WTC11 (cell line): Measurements from ENCODE around the gene ZNF76. TPM values are rescaled to one million over a fixed set of nuclear protein-coding genes. Genes with fewer than 3 reads are reported as not detected.

Experiments used
- GTF2I ChIP-seq: fragments of 250-450 bp; sonication (Bioruptor Pico); conservative IDR thresholded peaks from 2 replicates; pipeline ENCODE4 v1.4.0; 2021; ENCODE audit warnings: mild to moderate bottlenecking
- IRF1 ChIP-seq: sonication (generic); formaldehyde crosslinking; IDR thresholded peaks from 2 replicates; pipeline ENCODE4 v1.8.0; 2023; ENCODE audit warnings: missing genetic modification reagents
- IRF2 ChIP-seq: sonication (generic); formaldehyde crosslinking; IDR thresholded peaks from 2 replicates; pipeline ENCODE4 v1.8.0; 2022; ENCODE audit warnings: low read depth, missing genetic modification reagents, borderline replicate concordance
- KAT7 ChIP-seq: sonication (generic); formaldehyde crosslinking; IDR thresholded peaks from 2 replicates; pipeline ENCODE4 v1.8.1; 2023; ENCODE audit warnings: missing genetic modification reagents, mild to moderate bottlenecking, borderline replicate concordance
- MAX ChIP-seq: sonication (generic); formaldehyde crosslinking; IDR thresholded peaks from 2 replicates; pipeline ENCODE4 v1.8.0; 2022; ENCODE audit warnings: mild to moderate bottlenecking, missing genetic modification reagents
- MXD4 ChIP-seq: fragments of 250-450 bp; sonication (Bioruptor Pico); IDR thresholded peaks from 2 replicates; pipeline ENCODE4 v1.8.0; 2021; ENCODE audit warnings: mild to moderate bottlenecking, moderate library complexity, borderline replicate concordance
- NR1H2 ChIP-seq: sonication (generic); formaldehyde crosslinking; IDR thresholded peaks from 2 replicates; pipeline ENCODE4 v1.9.0; 2021; ENCODE audit warnings: mild to moderate bottlenecking, moderate library complexity, missing genetic modification reagents
- NR3C1 ChIP-seq: sonication (generic); formaldehyde crosslinking; conservative IDR thresholded peaks from 2 replicates; pipeline ENCODE4 v1.8.1; 2023; ENCODE audit warnings: low read depth, mild to moderate bottlenecking, missing genetic modification reagents
- SP1 ChIP-seq: sonication (generic); formaldehyde crosslinking; conservative IDR thresholded peaks from 2 replicates; pipeline ENCODE4 v1.8.1; 2022; ENCODE audit warnings: missing genetic modification reagents
- TEAD4 ChIP-seq: sonication (generic); formaldehyde crosslinking; IDR thresholded peaks from 2 replicates; pipeline ENCODE4 v1.8.0; 2022; ENCODE audit warnings: mild to moderate bottlenecking, missing genetic modification reagents
- ZNF121 ChIP-seq: sonication (generic); formaldehyde crosslinking; IDR thresholded peaks from 2 replicates; pipeline ENCODE4 v1.8.0; 2023; ENCODE audit warnings: missing genetic modification reagents
- ZNF138 ChIP-seq: sonication (generic); formaldehyde crosslinking; conservative IDR thresholded peaks from 2 replicates; pipeline ENCODE4 v1.8.1; 2022; ENCODE audit warnings: mild to moderate bottlenecking, moderate library complexity, missing genetic modification reagents
- ZNF263 ChIP-seq: sonication (generic); formaldehyde crosslinking; IDR thresholded peaks from 2 replicates; pipeline ENCODE4 v1.8.1; 2022; ENCODE audit warnings: low read depth, mild to moderate bottlenecking, moderate library complexity, missing genetic modification reagents
- ZNF396 ChIP-seq: fragments of 250-450 bp; sonication (Bioruptor Pico); IDR thresholded peaks from 2 replicates; pipeline ENCODE4 v1.8.0; 2021; ENCODE audit warnings: mild to moderate bottlenecking, moderate library complexity, borderline replicate concordance
- ZNF671 ChIP-seq: fragments of 250-450 bp; sonication (Bioruptor Pico); IDR thresholded peaks from 2 replicates; pipeline ENCODE4 v1.8.0; 2021; ENCODE audit warnings: mild to moderate bottlenecking
- total RNA-seq: library from RNA; stranded (reverse); gene quantifications from 3 replicates; pipeline ENCODE4 v1.2.3, GENCODE V29; 2021
- TF ChIP-seq, protein P1 (sequence below): sonication (generic); formaldehyde crosslinking; IDR thresholded peaks from 2 replicates; pipeline ENCODE4 v1.8.0; 2022; ENCODE audit warnings: mild to moderate bottlenecking, missing genetic modification reagents
- TF ChIP-seq, protein P2 (sequence below): sonication (generic); formaldehyde crosslinking; IDR thresholded peaks from 2 replicates; pipeline ENCODE4 v1.8.0; 2022; ENCODE audit warnings: mild to moderate bottlenecking, missing genetic modification reagents
- TF ChIP-seq, protein P3 (sequence below): sonication (generic); formaldehyde crosslinking; IDR thresholded peaks from 2 replicates; pipeline ENCODE4 v1.8.0; 2022; ENCODE audit warnings: mild to moderate bottlenecking, missing genetic modification reagents
- TF ChIP-seq, protein P4 (sequence below): sonication (generic); formaldehyde crosslinking; IDR thresholded peaks from 2 replicates; pipeline ENCODE4 v1.8.0; 2022; ENCODE audit warnings: missing genetic modification reagents
- TF ChIP-seq, protein P5 (sequence below): fragments of 250-450 bp; sonication (Bioruptor Pico); IDR thresholded peaks from 2 replicates; pipeline ENCODE4 v2.1.2; 2022; ENCODE audit warnings: mild to moderate bottlenecking, moderate library complexity
- TF ChIP-seq, protein P6 (sequence below): sonication (generic); formaldehyde crosslinking; IDR thresholded peaks from 2 replicates; pipeline ENCODE4 v1.8.1; 2023; ENCODE audit warnings: mild to moderate bottlenecking, missing genetic modification reagents
- TF ChIP-seq, protein P7 (sequence below): sonication (generic); formaldehyde crosslinking; IDR thresholded peaks from 2 replicates; pipeline ENCODE4 v1.8.1; 2023; ENCODE audit warnings: mild to moderate bottlenecking, missing genetic modification reagents, moderate library complexity
- TF ChIP-seq, protein P8 (sequence below): sonication (generic); formaldehyde crosslinking; IDR thresholded peaks from 2 replicates; pipeline ENCODE4 v1.8.0; 2023; ENCODE audit warnings: mild to moderate bottlenecking, missing genetic modification reagents

ZNF76 gene
- total RNA-seq, 1 experiment from 2014 or later: 25.8 TPM

GRCh38 chr6:35259194-35259947, at the start of gene ZNF76 (continued):
- TF ChIP-seq ZNF121 (CRISPR knock-in tag) (no peak), ZNF263 (CRISPR knock-in tag) (no peak), IRF2 (CRISPR knock-in tag) (no peak), KAT7 (CRISPR knock-in tag) (peak; percentile 39; the same call in 1 of the 2 replicates), TEAD4 (CRISPR knock-in tag) (no peak; the same call in 1 of the 2 replicates), MAX (CRISPR knock-in tag) (peak; percentile 87; the same call in 1 of the 2 replicates), ZNF671 (CRISPR knock-in tag) (no peak), GTF2I (CRISPR knock-in tag) (no peak), SP1 (CRISPR knock-in tag) (peak; percentile 95), IRF1 (CRISPR knock-in tag) (no peak), ZNF396 (no peak), NR1H2 (CRISPR knock-in tag) (no peak), ZNF138 (CRISPR knock-in tag) (no peak), NR3C1 (CRISPR knock-in tag) (no peak), MXD4 (CRISPR knock-in tag) (no peak)
- TF ChIP-seq, protein P1, sequence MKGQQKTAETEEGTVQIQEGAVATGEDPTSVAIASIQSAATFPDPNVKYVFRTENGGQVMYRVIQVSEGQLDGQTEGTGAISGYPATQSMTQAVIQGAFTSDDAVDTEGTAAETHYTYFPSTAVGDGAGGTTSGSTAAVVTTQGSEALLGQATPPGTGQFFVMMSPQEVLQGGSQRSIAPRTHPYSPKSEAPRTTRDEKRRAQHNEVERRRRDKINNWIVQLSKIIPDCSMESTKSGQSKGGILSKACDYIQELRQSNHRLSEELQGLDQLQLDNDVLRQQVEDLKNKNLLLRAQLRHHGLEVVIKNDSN (CRISPR knock-in tag): peak; percentile 62; the same call in 1 of the 2 replicates
- TF ChIP-seq, protein P2, sequence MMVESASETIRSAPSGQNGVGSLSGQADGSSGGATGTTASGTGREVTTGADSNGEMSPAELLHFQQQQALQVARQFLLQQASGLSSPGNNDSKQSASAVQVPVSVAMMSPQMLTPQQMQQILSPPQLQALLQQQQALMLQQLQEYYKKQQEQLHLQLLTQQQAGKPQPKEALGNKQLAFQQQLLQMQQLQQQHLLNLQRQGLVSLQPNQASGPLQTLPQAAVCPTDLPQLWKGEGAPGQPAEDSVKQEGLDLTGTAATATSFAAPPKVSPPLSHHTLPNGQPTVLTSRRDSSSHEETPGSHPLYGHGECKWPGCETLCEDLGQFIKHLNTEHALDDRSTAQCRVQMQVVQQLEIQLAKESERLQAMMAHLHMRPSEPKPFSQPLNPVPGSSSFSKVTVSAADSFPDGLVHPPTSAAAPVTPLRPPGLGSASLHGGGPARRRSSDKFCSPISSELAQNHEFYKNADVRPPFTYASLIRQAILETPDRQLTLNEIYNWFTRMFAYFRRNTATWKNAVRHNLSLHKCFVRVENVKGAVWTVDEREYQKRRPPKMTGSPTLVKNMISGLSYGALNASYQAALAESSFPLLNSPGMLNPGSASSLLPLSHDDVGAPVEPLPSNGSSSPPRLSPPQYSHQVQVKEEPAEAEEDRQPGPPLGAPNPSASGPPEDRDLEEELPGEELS (CRISPR knock-in tag): peak; percentile 75; the same call in 1 of the 2 replicates
- TF ChIP-seq, protein P3, sequence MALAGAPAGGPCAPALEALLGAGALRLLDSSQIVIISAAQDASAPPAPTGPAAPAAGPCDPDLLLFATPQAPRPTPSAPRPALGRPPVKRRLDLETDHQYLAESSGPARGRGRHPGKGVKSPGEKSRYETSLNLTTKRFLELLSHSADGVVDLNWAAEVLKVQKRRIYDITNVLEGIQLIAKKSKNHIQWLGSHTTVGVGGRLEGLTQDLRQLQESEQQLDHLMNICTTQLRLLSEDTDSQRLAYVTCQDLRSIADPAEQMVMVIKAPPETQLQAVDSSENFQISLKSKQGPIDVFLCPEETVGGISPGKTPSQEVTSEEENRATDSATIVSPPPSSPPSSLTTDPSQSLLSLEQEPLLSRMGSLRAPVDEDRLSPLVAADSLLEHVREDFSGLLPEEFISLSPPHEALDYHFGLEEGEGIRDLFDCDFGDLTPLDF: 0 out of 2 replicates have a peak, but pooled peaks have one; percentile 18
- TF ChIP-seq, protein P4, sequence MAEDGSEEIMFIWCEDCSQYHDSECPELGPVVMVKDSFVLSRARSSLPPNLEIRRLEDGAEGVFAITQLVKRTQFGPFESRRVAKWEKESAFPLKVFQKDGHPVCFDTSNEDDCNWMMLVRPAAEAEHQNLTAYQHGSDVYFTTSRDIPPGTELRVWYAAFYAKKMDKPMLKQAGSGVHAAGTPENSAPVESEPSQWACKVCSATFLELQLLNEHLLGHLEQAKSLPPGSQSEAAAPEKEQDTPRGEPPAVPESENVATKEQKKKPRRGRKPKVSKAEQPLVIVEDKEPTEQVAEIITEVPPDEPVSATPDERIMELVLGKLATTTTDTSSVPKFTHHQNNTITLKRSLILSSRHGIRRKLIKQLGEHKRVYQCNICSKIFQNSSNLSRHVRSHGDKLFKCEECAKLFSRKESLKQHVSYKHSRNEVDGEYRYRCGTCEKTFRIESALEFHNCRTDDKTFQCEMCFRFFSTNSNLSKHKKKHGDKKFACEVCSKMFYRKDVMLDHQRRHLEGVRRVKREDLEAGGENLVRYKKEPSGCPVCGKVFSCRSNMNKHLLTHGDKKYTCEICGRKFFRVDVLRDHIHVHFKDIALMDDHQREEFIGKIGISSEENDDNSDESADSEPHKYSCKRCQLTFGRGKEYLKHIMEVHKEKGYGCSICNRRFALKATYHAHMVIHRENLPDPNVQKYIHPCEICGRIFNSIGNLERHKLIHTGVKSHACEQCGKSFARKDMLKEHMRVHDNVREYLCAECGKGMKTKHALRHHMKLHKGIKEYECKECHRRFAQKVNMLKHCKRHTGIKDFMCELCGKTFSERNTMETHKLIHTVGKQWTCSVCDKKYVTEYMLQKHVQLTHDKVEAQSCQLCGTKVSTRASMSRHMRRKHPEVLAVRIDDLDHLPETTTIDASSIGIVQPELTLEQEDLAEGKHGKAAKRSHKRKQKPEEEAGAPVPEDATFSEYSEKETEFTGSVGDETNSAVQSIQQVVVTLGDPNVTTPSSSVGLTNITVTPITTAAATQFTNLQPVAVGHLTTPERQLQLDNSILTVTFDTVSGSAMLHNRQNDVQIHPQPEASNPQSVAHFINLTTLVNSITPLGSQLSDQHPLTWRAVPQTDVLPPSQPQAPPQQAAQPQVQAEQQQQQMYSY (CRISPR knock-in tag): no peak
- TF ChIP-seq, protein P5, sequence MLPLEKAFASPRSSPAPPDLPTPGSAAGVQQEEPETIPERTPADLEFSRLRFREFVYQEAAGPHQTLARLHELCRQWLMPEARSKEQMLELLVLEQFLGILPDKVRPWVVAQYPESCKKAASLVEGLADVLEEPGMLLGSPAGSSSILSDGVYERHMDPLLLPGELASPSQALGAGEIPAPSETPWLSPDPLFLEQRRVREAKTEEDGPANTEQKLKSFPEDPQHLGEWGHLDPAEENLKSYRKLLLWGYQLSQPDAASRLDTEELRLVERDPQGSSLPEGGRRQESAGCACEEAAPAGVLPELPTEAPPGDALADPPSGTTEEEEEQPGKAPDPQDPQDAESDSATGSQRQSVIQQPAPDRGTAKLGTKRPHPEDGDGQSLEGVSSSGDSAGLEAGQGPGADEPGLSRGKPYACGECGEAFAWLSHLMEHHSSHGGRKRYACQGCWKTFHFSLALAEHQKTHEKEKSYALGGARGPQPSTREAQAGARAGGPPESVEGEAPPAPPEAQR (CRISPR knock-in tag): no peak
- TF ChIP-seq, protein P6, sequence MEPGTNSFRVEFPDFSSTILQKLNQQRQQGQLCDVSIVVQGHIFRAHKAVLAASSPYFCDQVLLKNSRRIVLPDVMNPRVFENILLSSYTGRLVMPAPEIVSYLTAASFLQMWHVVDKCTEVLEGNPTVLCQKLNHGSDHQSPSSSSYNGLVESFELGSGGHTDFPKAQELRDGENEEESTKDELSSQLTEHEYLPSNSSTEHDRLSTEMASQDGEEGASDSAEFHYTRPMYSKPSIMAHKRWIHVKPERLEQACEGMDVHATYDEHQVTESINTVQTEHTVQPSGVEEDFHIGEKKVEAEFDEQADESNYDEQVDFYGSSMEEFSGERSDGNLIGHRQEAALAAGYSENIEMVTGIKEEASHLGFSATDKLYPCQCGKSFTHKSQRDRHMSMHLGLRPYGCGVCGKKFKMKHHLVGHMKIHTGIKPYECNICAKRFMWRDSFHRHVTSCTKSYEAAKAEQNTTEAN (CRISPR knock-in tag): peak; percentile 55; the same call in 1 of the 2 replicates
- TF ChIP-seq, protein P7, sequence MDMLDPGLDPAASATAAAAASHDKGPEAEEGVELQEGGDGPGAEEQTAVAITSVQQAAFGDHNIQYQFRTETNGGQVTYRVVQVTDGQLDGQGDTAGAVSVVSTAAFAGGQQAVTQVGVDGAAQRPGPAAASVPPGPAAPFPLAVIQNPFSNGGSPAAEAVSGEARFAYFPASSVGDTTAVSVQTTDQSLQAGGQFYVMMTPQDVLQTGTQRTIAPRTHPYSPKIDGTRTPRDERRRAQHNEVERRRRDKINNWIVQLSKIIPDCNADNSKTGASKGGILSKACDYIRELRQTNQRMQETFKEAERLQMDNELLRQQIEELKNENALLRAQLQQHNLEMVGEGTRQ (CRISPR knock-in tag): peak; percentile 45
- TF ChIP-seq, protein P8, sequence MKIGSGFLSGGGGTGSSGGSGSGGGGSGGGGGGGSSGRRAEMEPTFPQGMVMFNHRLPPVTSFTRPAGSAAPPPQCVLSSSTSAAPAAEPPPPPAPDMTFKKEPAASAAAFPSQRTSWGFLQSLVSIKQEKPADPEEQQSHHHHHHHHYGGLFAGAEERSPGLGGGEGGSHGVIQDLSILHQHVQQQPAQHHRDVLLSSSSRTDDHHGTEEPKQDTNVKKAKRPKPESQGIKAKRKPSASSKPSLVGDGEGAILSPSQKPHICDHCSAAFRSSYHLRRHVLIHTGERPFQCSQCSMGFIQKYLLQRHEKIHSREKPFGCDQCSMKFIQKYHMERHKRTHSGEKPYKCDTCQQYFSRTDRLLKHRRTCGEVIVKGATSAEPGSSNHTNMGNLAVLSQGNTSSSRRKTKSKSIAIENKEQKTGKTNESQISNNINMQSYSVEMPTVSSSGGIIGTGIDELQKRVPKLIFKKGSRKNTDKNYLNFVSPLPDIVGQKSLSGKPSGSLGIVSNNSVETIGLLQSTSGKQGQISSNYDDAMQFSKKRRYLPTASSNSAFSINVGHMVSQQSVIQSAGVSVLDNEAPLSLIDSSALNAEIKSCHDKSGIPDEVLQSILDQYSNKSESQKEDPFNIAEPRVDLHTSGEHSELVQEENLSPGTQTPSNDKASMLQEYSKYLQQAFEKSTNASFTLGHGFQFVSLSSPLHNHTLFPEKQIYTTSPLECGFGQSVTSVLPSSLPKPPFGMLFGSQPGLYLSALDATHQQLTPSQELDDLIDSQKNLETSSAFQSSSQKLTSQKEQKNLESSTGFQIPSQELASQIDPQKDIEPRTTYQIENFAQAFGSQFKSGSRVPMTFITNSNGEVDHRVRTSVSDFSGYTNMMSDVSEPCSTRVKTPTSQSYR (CRISPR knock-in tag): peak; percentile 98
